PC-3 (cell line): ENCODE measurements around the gene ZDHHC23. TPM values are rescaled to one million over a fixed set of nuclear protein-coding genes. Genes with fewer than 3 reads are reported as not detected.

Experiments
- ATAC-seq: fragments of 200-7000 bp; cut with Tn5 transposase; 2 replicates; pipeline ENCODE4 v1.9.1; 2020; ENCODE audit warnings: mild to moderate bottlenecking, moderate library complexity
- BruUV-seq: library from RNA; stranded (reverse); fragments of 400-500 nt; replicated peaks from 2 replicates; lab custom pipeline; 2021; lab: Mats Ljungman, UMichigan
- CTCF ChIA-PET: fragments of 300-600 bp; sonication (Branson Sonifier 250); formaldehyde crosslinking; loops from one replicate; lab custom pipeline; 2022; ENCODE audit warnings: antibody characterized with exemption; lab: Charles Lee
- POLR2A ChIA-PET: fragments of 300-600 bp; sonication (Branson Sonifier 250); formaldehyde crosslinking; loops from one replicate; lab custom pipeline; 2022; ENCODE audit warnings: antibody characterized with exemption; ENCODE audit not compliant: unreplicated experiment; lab: Charles Lee
- DNase-seq: peaks from one replicate; pipeline ENCODE4 v3.0.0-alpha.2; 2015
- H2AFZ ChIP-seq: fragments of 300-600 bp; sonication (generic); 2 replicates; pipeline ENCODE4 v1.6.0; 2016; ENCODE audit warnings: antibody characterized with exemption, low read length
- H3F3A ChIP-seq: fragments of 300-600 bp; sonication (generic); one replicate; pipeline ENCODE4 v1.6.0; 2017; ENCODE audit warnings: antibody characterized with exemption, low read length, control low read depth, mild to moderate bottlenecking; ENCODE audit not compliant: unreplicated experiment
- H3K27ac ChIP-seq: fragments of 300-600 bp; sonication (generic); 2 replicates; pipeline ENCODE4 v1.5.1; 2016; ENCODE audit warnings: mild to moderate bottlenecking, low read length
- H3K27me3 ChIP-seq: fragments of 300-600 bp; sonication (generic); 2 replicates; pipeline ENCODE4 v1.6.1; 2016; ENCODE audit warnings: low read length, mixed read lengths
- H3K36me3 ChIP-seq: fragments of 300-600 bp; sonication (generic); 2 replicates; pipeline ENCODE4 v1.6.1; 2016; ENCODE audit warnings: low read depth, mixed run types, low read length, mixed read lengths
- H3K4me1 ChIP-seq: fragments of 300-600 bp; sonication (generic); 2 replicates; pipeline ENCODE4 v1.5.1; 2016; ENCODE audit warnings: low read length; ENCODE audit not compliant: insufficient read depth
- H3K4me2 ChIP-seq: fragments of 300-600 bp; sonication (generic); 2 replicates; pipeline ENCODE4 v1.6.0; 2016; ENCODE audit warnings: low read length
- H3K4me3 ChIP-seq: fragments of 300-600 bp; sonication (generic); 2 replicates; pipeline ENCODE4 v1.5.1; 2016; ENCODE audit warnings: mild to moderate bottlenecking, low read length, mixed read lengths
- H3K79me2 ChIP-seq: fragments of 300-600 bp; sonication (generic); 2 replicates; pipeline ENCODE4 v1.6.1; 2017; ENCODE audit warnings: low read length, mixed read lengths
- H3K9ac ChIP-seq: fragments of 300-600 bp; sonication (generic); 2 replicates; pipeline ENCODE4 v1.6.0; 2016; ENCODE audit warnings: mild to moderate bottlenecking, low read length
- H3K9me2 ChIP-seq: fragments of 300-600 bp; sonication (generic); replicated peaks from 2 replicates; pipeline ENCODE4 v1.6.1; 2016; ENCODE audit warnings: mixed run types, low read length, mixed read lengths
- H3K9me3 ChIP-seq: fragments of 300-600 bp; sonication (generic); 2 replicates; pipeline ENCODE4 v1.6.1; 2016; ENCODE audit warnings: low read length, mixed read lengths
- H4K20me1 ChIP-seq: fragments of 300-600 bp; sonication (generic); 2 replicates; pipeline ENCODE4 v1.6.1; 2016; ENCODE audit warnings: low read length, mixed read lengths
- EZH2 ChIP-seq: fragments of 300-600 bp; sonication (generic); IDR thresholded peaks from one replicate; pipeline ENCODE4 v1.6.1; 2017; ENCODE audit warnings: antibody characterized with exemption, mild to moderate bottlenecking, low read length; ENCODE audit not compliant: unreplicated experiment
- EZH2phosphoT487 ChIP-seq: fragments of 300-600 bp; sonication (generic); IDR thresholded peaks from 2 replicates; pipeline ENCODE4 v1.6.1; 2018; ENCODE audit warnings: mild to moderate bottlenecking, antibody characterized with exemption, low read length, borderline replicate concordance
- intact Hi-C: fragments of 100-400 bp; cut with micrococcal nuclease; formaldehyde crosslinking; loops from 2 replicates; pipeline ENCODE4 v1.9.0; 2023
- total RNA-seq: library from RNA; depleted of rRNA; stranded (reverse); fragments of >200 nt; gene quantifications from 2 replicates; pipeline ENCODE4 v1.2.3, GENCODE V29; 2014
- TF ChIP-seq, protein P1 (sequence below): fragments of 300-600 bp; sonication (generic); conservative IDR thresholded peaks from 2 replicates; pipeline ENCODE4 v1.5.1; 2017; ENCODE audit warnings: antibody characterized with exemption, low read depth, mild to moderate bottlenecking, low read length

Gene ZDHHC23
- total RNA-seq, 1 experiment from 2014 or later, result 8.3 TPM

DNA sequence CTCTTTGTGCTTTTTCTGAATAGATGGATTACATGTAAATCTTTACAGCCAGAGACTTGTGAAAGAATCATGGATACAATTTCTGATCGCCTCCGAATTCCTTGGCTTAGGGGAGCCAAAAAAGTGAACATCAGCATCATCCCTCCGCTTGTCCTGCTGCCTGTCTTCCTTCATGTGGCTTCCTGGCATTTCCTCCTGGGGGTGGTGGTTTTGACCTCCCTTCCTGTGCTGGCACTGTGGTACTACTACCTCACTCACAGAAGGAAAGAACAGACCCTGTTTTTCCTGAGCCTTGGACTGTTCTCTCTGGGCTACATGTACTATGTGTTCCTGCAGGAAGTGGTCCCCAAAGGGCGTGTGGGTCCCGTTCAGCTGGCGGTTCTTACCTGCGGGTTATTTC is 5.9 kb downstream of the ZDHHC23 start:
- BruUV-seq, result no TSS peak
- Histone ChIP-seq H3K9ac (no peak overlapping the region), H3K36me3 (no peaks in the 10 kb centered on the region), H3K4me1 (peaks cover 4% of the 10 kb centered on the region), H2AFZ (no peak overlapping the region), H3K27ac (no peak overlapping the region), H3K27me3 (no peaks in the 10 kb centered on the region), H3K4me2 (no peak overlapping the region), H3K9me2 (no peaks in the 10 kb centered on the region), H4K20me1 (no peaks in the 10 kb centered on the region), H3F3A (no peaks in the 10 kb centered on the region), H3K4me3 (no peak overlapping the region), H3K79me2 (no peaks in the 10 kb centered on the region), H3K9me3 (no peaks in the 10 kb centered on the region)
- intact Hi-C loops, result no loop called here
- DNase-seq (no peak), ATAC-seq (no peak)
- POLR2A ChIA-PET, result no interaction called here
- TF ChIP-seq EZH2phosphoT487, result no peak
- TF ChIP-seq EZH2, result no peak
- TF ChIP-seq, protein P1, sequence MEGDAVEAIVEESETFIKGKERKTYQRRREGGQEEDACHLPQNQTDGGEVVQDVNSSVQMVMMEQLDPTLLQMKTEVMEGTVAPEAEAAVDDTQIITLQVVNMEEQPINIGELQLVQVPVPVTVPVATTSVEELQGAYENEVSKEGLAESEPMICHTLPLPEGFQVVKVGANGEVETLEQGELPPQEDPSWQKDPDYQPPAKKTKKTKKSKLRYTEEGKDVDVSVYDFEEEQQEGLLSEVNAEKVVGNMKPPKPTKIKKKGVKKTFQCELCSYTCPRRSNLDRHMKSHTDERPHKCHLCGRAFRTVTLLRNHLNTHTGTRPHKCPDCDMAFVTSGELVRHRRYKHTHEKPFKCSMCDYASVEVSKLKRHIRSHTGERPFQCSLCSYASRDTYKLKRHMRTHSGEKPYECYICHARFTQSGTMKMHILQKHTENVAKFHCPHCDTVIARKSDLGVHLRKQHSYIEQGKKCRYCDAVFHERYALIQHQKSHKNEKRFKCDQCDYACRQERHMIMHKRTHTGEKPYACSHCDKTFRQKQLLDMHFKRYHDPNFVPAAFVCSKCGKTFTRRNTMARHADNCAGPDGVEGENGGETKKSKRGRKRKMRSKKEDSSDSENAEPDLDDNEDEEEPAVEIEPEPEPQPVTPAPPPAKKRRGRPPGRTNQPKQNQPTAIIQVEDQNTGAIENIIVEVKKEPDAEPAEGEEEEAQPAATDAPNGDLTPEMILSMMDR, result no peak
- CTCF ChIA-PET, result no interaction called here

DNA sequence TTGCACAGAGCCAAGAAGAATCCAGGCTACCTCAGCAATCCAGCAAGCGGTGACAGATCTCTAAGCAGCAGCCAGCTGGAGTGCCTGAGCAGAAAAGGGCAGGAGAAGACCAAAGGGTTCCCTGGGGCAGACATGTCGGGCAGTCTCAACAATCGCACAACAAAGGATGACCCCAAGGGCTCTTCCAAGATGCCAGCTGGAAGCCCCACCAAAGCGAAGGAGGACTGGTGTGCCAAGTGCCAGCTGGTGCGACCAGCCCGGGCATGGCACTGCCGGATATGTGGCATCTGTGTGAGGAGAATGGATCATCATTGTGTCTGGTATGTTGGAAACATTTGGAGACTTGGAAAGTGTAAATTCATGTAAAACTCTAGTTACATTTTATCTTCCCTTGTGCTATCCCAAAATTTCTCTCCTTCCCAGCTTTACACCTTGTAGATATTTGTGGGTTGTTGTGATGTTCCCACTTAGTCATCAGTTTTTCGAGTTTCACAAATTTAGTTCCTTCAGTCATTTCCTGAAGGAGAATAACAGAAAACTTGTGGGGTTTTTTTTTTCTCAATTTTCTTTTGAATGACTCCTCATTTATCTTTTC is 6.4 kb downstream of the ZDHHC23 start:
- no peaks in the 10 kb centered on the region for H3K4me1 ChIP-seq
- H3K4me3 ChIP-seq, result no peak overlapping the region
- no peak overlapping the region for H2AFZ ChIP-seq
- CTCF ChIA-PET, result no interaction called here
- no peaks in the 10 kb centered on the region for H3K79me2 ChIP-seq
- H3K27ac ChIP-seq, result no peak overlapping the region
- no peaks in the 10 kb centered on the region for H3F3A ChIP-seq
- H4K20me1 ChIP-seq, result no peaks in the 10 kb centered on the region
- TF ChIP-seq, protein P1, result no peak
- TF ChIP-seq EZH2phosphoT487 (no peak), EZH2 (no peak)
- DNase-seq (no peak), ATAC-seq (no peak)
- no peak overlapping the region for H3K9ac ChIP-seq
- H3K27me3 ChIP-seq, result no peaks in the 10 kb centered on the region
- no TSS peak for BruUV-seq
- H3K9me2 ChIP-seq, result no peaks in the 10 kb centered on the region
- POLR2A ChIA-PET, result no interaction called here
- H3K9me3 ChIP-seq, result no peaks in the 10 kb centered on the region
- H3K4me2 ChIP-seq, result no peak overlapping the region
- H3K36me3 ChIP-seq, result no peaks in the 10 kb centered on the region
- intact Hi-C loops, result no loop called here

DNA sequence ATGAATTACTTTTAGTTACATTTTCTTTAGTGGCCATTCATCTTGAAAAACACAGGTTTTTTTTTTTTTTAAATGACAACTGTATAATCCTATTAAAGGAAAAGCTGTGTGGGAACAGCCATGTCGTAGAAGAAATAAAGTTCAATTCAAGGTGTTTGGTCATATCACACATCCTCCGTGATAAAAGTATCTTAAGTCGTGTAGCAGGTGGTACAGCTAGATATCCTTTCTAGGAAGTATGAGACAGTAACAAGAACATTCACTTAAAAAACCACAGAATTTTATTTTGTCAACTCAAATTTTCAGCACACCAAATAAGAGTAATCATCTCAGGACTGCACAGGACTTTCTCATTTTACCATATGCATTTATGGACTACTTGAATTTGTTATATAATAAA is 16.1 kb downstream of the ZDHHC23 start:
- Histone ChIP-seq H4K20me1 (no peaks in the 10 kb centered on the region), H3F3A (no peaks in the 10 kb centered on the region), H3K9me3 (no peaks in the 10 kb centered on the region), H3K27me3 (no peaks in the 10 kb centered on the region), H3K9me2 (no peaks in the 10 kb centered on the region), H3K4me3 (no peak overlapping the region), H3K27ac (no peak overlapping the region), H3K4me2 (no peak overlapping the region), H3K36me3 (no peaks in the 10 kb centered on the region), H2AFZ (no peak overlapping the region), H3K4me1 (no peaks in the 10 kb centered on the region), H3K9ac (no peak overlapping the region), H3K79me2 (no peaks in the 10 kb centered on the region)
- DNase-seq, result no peak
- TF ChIP-seq EZH2 (no peak), EZH2phosphoT487 (no peak)
- TF ChIP-seq, protein P1, result no peak
- BruUV-seq, result no TSS peak
- ChIA-PET POLR2A (no interaction called here), CTCF (interaction anchor here (0.6 kb wide), 1 partner anchor 12 kb away, joined by 3 read pairs; no protein-coding TSS in a partner anchor)
- ATAC-seq, result no peak
- intact Hi-C loops, result no loop called here
